ENCODE results near the gene CKS1B.

CKS1B gene

GRCh38 chr1:155016231-155016831 lies 41.9 kb downstream of the CKS1B start:
- DNase-seq = peak in 1 of 2 donors; percentile 55

- peak; percentile 89 for DNase-seq
Observed at GRCh38 chr1:155017041-155017945, 42.8 kb downstream of the CKS1B start.

- no peak for DNase-seq
Observed at GRCh38 chr1:155017946-155018316, 43.5 kb downstream of the CKS1B start.

DNA sequence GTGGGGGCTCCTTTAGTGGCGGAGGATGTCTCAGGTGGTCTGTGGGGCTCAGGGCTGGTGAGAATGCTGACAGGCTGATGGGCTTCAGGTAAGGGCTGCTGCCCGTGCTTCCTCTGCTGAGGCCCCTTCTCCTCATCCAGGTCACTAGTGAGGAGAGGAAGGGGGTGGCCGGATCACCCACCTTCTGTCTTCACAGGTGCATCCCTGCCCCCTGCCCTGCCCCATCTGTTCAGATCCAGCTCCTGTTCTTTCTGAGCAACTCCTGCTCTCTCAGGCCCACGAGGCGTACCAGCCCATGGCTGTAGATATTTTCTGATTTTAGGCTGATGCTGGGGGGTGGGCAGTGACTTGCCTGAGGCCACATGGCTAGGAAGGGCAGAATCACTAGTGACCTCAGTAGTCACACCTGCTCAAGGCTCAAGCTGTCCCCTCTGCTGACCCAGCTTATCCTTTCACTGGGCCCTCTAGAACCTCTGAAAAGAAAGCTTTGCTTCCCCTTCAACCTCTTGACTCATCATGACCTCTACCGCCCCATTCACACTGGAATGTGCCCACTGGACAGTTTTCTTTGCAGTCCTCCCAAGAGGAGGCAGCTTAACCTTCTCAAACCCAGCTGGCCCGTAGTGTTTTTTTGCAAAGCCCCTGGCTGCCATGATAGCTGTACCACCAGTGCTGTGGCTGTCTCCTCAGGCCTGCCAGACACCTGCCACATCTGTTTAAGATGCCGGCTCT lies 44.3 kb downstream of the CKS1B start:
- no peak for DNase-seq

- DNase-seq = no peak
Observed at GRCh38 chr1:155019377-155020245, 45.1 kb downstream of the CKS1B start.

DNA sequence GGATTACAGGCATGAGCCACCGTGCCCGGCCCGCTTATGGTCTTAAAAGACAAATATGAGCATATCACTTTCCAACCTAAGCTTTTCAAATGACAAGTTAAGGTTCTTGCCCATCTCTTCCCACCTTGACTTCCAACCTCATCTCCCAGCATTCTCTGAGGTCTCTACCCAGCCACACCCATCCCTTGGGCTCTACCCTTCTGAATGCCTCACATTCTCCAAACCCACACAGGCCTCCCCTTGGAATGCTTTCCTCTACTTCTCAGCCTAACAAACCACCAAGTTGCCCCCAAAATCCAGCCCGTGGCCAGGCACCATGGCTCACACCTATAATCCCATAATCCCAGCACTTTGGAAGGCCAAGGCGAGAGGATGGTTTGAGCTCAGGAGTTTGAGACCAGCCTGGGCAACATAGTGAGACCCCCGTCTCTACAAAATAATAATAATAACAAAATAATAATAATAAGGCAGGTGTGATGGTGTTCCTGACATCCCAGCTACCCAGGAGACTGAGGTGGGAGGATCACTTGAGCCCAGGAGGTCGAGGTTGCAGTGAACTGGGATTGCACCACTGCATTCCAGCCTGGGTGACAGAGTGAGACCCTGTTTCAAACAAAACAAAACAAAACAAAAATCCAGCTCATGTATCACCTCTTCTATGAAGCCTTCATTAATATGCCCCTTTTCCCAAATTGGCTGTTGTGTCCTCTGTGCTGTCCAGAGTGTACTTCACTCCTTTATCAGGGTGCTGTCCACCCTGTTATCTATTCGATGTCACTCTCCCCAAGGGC lies 47.9 kb downstream of the CKS1B start:
- no peak for DNase-seq

- no peak for DNase-seq
Observed at GRCh38 chr1:155022927-155023236, 48.4 kb downstream of the CKS1B start.

- no peak for DNase-seq
Observed at GRCh38 chr1:155023627-155024026, 49.1 kb downstream of the CKS1B start.

GRCh38 chr1:155024315-155024714 lies 49.8 kb downstream of the CKS1B start:
- no peak for DNase-seq

DNA sequence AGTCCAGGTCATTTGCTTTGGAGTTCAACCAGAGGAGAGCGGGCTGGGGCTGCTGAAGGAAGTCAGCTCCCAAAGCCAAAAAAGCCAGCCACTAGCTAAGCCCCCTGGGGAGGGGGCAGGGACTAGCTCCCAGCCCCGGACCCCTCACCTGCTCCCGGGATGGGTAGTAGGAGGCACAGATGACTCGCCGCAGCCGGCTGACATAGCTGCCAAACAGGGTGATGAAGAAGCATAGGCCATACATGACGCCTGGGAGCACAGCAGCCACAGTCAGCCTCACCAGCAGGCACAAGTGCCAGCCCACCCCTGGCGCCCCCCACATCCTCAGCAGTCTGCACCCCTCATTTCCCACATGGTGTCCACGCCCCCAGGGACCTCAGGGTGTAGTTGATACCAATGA lies 51.7 kb downstream of the CKS1B start:
- no peak for DNase-seq

DNA sequence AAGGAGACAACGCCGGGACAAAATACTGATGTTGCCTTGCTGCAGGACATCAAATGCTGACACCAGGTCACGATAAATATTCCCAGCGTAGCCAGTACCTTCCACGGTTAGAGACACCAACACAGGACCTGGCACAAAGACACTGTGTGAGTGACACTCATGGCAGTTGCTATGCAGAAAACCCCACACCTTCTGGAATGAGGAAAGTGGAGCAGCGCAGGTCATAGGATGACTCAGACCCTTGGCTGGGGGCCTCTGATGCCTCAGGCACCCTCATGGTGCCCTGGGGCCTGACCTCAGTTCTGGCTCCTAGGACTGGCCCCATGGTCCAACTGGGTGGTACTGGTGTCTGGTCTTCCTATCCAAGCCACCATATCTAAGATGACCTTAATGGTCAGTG lies 52.1 kb downstream of the CKS1B start:
- DNase-seq = no peak
